Ovary (tissue), 9 donors: ENCODE measurements around the gene SPOCK1. TPM values are rescaled to one million over a fixed set of nuclear protein-coding genes. Genes with fewer than 3 reads are reported as not detected.

Source experiments
- DNase-seq, 5 donors: peaks; one replicate each; pipeline ENCODE4 v3.0.0-alpha.2; 2019 to 2020
- H3K27ac ChIP-seq, 2 donors: fragments of 200-600 bp; one replicate each; pipeline versions ENCODE4 v1.5.1 to v1.8.0; 2019 to 2022
- H3K27me3 ChIP-seq: fragments of 200-600 bp; one replicate; pipeline ENCODE4 v1.8.0; 2022
- H3K36me3 ChIP-seq: fragments of 200-600 bp; sonication (generic); one replicate; pipeline ENCODE4 v1.5.1; 2019
- H3K4me1 ChIP-seq: one replicate; pipeline ENCODE4 v1.8.1; 2013; ENCODE audit warnings: mild to moderate bottlenecking, moderate library complexity; ENCODE audit not compliant: insufficient read depth
- H3K4me3 ChIP-seq: fragments of 200-600 bp; sonication (generic); one replicate; pipeline ENCODE4 v1.5.1; 2017
- H3K9me3 ChIP-seq, 2 donors: fragments of 200-600 bp in 1 of 2; sonication (generic) in 1 of 2; one replicate each; pipeline versions ENCODE4 v1.5.1 to v1.8.1; 2013 to 2019; ENCODE audit warnings: mild to moderate bottlenecking in 1 of 2, moderate library complexity in 1 of 2
- EP300 ChIP-seq: sonication (generic); formaldehyde crosslinking; IDR thresholded peaks from one replicate; pipeline ENCODE4 v1.6.1; 2017; ENCODE audit warnings: antibody characterized with exemption
- POLR2A ChIP-seq: fragments of 450-650 bp; IDR thresholded peaks from one replicate; pipeline ENCODE4 v1.6.1; 2017; ENCODE audit warnings: antibody characterized with exemption, mild to moderate bottlenecking, moderate library complexity
- WGBS, 3 donors: extraction: QIAGEN DNeasy Blood & Tissue Kit in 1 of 3; methylation state at CpG; one replicate each; pipeline versions ENCODE4 v1.1.5 to v1.1.7; 2013 to 2017; 5-methylcytosine and 5-hydroxymethylcytosine counted together
- intact Hi-C, 4 donors: fragments of 100-400 bp; cut with DNase I; formaldehyde crosslinking; loops; one replicate each; pipeline versions ENCODE4 v1.11.0 to v1.15.1; 2022 to 2023
- polyA plus RNA-seq, 2 donors: library from polyadenylated mRNA; stranded (reverse); fragments of 200-250 nt in 1 of 2; fragments of 350-450 nt in 1 of 2; fragmentation: Illumina TruSeq in 1 of 2; extraction: RNeasy Lipid Tissue Mini Kit (QIAGEN cat#74804) in 1 of 2; gene quantifications; one replicate each; pipeline ENCODE4 v1.2.3, GENCODE V29; 2013 to 2014
- total RNA-seq, 7 donors: library from RNA; depleted of rRNA in 2 of 7; stranded (reverse); fragments of >200 nt in 2 of 7; fragmentation: NEBNext Ultra II Directional in 3 of 7; extraction: Animal tissue kit (Norgen Biotek cat#: 25700) in 3 of 7; gene quantifications; one replicate each; pipeline versions ENCODE4 v1.1.0 to v1.2.4, GENCODE V29; 2016 to 2023
- TF ChIP-seq, protein P1 (sequence below), 3 donors: fragments of 450-650 bp in 2 of 3; fragments of 200-600 bp in 1 of 3; IDR thresholded peaks; one replicate each; pipeline versions ENCODE4 v1.5.1 to v1.8.0; 2016 to 2022; ENCODE audit warnings: antibody characterized with exemption in 3 of 3, mild to moderate bottlenecking in 1 of 3
- donor health status: DM: no; HTN: no; CAD: no; lungs with moderate emphysema.
- donor health status: DM: no; HTN: no; CAD: no.
- donor health status: Bipolar disorder and iron deficiency.
- donor health status: DM: yes; HTN: yes; CAD: no.
- donor health status: DM: no; HTN: no; CAD: no.
- donor health status: DM: yes; HTN: yes; CAD: no.

Gene SPOCK1
- total and polyA plus RNA-seq, 9 donors, result 1.3 to 42.6 (median 10.8) TPM

DNA sequence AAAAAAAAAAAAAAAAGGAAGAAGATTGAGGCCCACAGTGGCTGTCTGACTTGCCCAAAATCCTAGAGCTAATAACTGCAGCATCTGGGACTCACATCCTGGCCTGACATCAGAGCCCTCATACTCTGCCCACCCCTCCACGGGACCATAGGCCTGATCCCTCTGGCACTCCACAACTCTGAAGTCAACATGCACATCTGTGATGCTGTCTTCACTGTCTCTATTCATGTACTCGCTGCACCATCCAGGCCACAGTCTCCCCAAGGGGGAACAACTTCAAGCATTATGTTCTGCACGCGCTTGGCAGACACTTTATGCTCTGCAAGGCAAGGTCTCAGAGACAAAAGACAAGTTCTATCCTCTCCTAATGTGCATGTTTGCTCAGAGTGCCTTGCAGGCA is 158.2 kb downstream of the SPOCK1 start:
- no peaks in the 10 kb centered on the region for H3K4me1 ChIP-seq
- no peaks in the 10 kb centered on the region for H3K36me3 ChIP-seq
- intact Hi-C loops, result no loop called here
- no peak for TF ChIP-seq EP300
- no peak for TF ChIP-seq POLR2A
- WGBS, 3 donors, result 83 to 92% (median 91%) methylated on average over 4 of the region's 4 CpGs
- H3K27ac ChIP-seq, result no peak overlapping the region
- no peaks in the 10 kb centered on the region for H3K9me3 ChIP-seq
- no peaks in the 10 kb centered on the region for H3K27me3 ChIP-seq
- H3K4me3 ChIP-seq, result no peak overlapping the region
- DNase-seq, result no peak

DNA sequence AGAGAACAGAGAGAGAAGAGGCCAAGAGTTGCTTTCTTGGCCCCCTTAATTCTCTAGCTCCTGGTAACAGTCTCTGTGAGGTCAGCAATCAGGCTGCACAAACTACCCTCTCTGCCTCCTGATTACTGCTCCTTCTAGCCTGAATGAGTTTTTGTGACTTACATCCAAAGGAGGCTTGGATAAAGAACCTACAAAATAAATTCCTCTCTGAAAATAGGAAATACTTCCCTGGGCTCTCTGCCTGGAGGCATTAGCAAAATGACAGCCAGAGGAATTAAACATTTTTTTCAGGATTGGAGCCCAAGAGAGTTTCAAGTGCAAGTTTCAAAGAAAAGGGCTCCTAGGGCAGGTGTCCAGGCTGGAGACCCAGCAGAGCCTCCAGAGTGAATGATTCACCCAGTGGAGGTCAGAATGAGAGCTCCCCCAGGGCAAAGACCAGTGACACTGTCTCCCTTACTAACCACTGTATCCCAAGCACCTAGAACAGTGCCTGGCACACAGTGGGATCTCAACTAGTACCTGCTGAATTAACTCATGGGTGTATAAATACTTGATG is 162.5 kb downstream of the SPOCK1 start:
- TF ChIP-seq, protein P1, sequence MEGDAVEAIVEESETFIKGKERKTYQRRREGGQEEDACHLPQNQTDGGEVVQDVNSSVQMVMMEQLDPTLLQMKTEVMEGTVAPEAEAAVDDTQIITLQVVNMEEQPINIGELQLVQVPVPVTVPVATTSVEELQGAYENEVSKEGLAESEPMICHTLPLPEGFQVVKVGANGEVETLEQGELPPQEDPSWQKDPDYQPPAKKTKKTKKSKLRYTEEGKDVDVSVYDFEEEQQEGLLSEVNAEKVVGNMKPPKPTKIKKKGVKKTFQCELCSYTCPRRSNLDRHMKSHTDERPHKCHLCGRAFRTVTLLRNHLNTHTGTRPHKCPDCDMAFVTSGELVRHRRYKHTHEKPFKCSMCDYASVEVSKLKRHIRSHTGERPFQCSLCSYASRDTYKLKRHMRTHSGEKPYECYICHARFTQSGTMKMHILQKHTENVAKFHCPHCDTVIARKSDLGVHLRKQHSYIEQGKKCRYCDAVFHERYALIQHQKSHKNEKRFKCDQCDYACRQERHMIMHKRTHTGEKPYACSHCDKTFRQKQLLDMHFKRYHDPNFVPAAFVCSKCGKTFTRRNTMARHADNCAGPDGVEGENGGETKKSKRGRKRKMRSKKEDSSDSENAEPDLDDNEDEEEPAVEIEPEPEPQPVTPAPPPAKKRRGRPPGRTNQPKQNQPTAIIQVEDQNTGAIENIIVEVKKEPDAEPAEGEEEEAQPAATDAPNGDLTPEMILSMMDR (IDR thresholded peaks at IDR 0.05), result no peak
- TF ChIP-seq EP300 (no peak), POLR2A (no peak)
- H3K27ac ChIP-seq, result no peak overlapping the region
- H3K36me3 ChIP-seq, result no peaks in the 10 kb centered on the region
- no peak for DNase-seq
- H3K27me3 ChIP-seq, result no peaks in the 10 kb centered on the region
- H3K4me1 ChIP-seq, result no peaks in the 10 kb centered on the region
- intact Hi-C loops, result no loop called here
- no peaks in the 10 kb centered on the region for H3K9me3 ChIP-seq
- no peak overlapping the region for H3K4me3 ChIP-seq

DNA sequence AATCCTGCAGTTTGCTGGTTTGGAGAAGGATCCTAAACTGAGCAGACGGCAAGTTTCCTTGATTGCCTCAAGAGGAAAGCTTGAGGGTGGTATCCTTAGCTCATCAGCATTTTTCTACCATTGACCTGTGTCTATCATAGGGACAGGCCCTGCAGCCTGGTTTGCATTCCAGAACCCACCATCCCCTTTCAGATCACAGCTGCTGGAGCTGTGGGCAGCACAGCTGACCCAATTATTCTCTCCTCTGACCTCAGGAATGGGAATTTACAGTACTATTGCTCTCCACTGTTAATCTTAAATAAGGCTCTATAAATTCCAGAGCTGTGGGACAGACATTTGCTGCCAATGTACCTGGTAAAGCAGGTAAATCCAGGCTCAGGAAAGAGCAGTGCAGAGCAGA is 163.0 kb downstream of the SPOCK1 start:
- H3K4me1 ChIP-seq, result no peaks in the 10 kb centered on the region
- no peak overlapping the region for H3K27ac ChIP-seq
- no peak for DNase-seq
- WGBS, 3 donors, result 64 to 81% (median 68%) methylated on average over 1 of the region's 1 CpG
- intact Hi-C loops, result no loop called here
- no peak overlapping the region for H3K4me3 ChIP-seq
- no peaks in the 10 kb centered on the region for H3K27me3 ChIP-seq
- H3K36me3 ChIP-seq, result no peaks in the 10 kb centered on the region
- TF ChIP-seq EP300, result no peak
- no peak for TF ChIP-seq POLR2A
- TF ChIP-seq, protein P1 (IDR thresholded peaks at IDR 0.05), result no peak
- H3K9me3 ChIP-seq, result no peaks in the 10 kb centered on the region

- H3K36me3 ChIP-seq, result no peaks in the 10 kb centered on the region
- no peak for DNase-seq
- intact Hi-C loops, result no loop called here
- H3K27me3 ChIP-seq, result no peaks in the 10 kb centered on the region
- 77 to 81% (median 77%) methylated on average over 5 of the region's 5 CpGs for WGBS, 3 donors
- H3K27ac ChIP-seq, result no peak overlapping the region
- H3K4me3 ChIP-seq, result no peak overlapping the region
- no peaks in the 10 kb centered on the region for H3K9me3 ChIP-seq
- TF ChIP-seq, protein P1 (IDR thresholded peaks at IDR 0.05), result no peak
- no peak for TF ChIP-seq POLR2A
- no peak for TF ChIP-seq EP300
- no peaks in the 10 kb centered on the region for H3K4me1 ChIP-seq
These were observed 163.6 kb downstream of the SPOCK1 start for GRCh38 chr5:137335493-137335892.

GRCh38 chr5:137333928-137334327 is 165.2 kb downstream of the SPOCK1 start:
- Histone ChIP-seq H3K27me3 (no peaks in the 10 kb centered on the region), H3K9me3 (no peaks in the 10 kb centered on the region), H3K27ac (no peak overlapping the region), H3K4me3 (no peak overlapping the region), H3K36me3 (no peaks in the 10 kb centered on the region), H3K4me1 (no peaks in the 10 kb centered on the region)
- intact Hi-C loops, result no loop called here
- no peak for DNase-seq
- 8 to 12% (median 11%) methylated on average over 3 of the region's 3 CpGs for WGBS, 3 donors
- TF ChIP-seq EP300 (no peak), POLR2A (no peak)
